ENCODE results near the gene ATP6V0C.

The ATP6V0C gene

DNA sequence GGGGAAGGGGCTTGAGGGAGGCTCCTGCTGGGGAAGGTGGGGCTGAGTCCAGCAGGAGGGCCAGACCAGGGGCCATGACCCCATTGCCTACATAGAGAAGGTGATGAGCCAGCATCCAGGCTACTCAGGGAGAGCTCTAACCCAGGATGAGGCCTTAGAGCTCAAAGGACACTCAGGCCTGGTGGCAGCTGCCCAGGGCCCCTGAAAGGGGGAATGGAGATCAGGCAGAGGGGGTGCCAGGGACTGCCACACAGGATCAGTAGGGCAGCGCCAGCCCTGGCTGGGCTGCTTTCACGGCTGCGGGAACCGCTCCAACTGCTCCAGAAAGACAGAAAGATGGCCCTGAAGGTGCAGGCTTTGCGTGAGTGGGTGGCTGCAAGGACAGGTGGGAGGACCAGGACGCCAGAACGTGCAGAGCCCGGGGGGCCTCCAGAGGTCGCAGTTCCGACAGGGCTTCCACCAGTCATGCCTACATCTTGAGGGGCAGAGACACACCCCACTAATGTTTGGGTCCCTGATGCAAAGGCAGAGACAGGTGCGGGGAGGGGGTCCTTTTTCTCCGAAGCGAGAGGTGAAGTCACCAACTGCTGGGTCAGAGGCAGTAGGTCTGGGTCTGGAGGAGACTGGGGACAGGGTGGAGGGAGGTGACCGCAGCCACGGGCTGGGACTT, 882 bp upstream of the ATP6V0C start:
- DNase-seq = peak; percentile 17

DNA sequence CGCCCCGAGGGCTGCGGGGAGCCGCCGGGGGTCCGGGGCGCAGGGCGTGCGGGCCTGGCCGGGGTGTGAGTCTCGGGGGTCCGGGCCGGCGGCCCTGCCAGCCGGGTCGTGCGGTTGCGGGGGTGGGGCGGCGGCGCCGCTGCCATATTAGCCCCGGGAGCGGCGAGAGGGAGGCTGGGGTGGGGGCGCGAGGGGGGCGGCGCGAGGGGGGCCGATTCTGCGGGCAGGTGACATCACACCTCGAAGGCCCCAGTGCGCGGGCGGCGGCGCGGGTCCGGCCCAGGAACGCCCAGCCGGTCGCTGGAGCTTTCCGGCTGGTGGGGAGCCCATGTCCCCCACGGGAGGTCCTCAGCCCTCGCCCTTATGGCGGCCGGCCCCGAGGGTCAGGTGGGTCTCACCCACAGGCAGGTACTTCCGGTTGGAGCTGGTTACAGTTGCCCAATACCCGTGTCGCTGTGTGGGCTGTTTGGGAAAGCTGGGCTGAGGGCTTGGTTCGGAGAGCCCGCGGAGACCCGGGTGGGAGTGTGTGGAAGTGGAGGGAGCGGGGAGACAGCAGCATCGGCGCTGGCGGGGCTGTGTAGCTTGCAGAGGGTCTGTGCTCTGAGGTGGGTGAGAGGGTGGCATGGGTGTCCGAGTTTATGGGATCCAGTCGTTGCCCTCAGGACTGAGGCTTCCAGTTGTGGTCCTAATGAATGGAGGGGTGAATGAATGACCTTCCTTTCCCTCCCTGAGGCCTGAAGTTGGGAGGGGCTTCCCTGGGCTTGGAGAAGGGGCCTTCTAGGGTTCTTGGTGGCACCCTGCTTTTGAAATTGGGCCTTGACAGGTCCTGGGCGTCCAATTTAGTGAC, 804 bp downstream of the ATP6V0C start:
- no peak for DNase-seq

GRCh38 chr16:2515180-2515851, 1.6 kb downstream of the ATP6V0C start:
- peak; percentile 43 for DNase-seq

GRCh38 chr16:2516391-2517240, 2.9 kb downstream of the ATP6V0C start:
- no peak for DNase-seq

- no peak for DNase-seq
Measured at GRCh38 chr16:2517954-2518605, 4.3 kb downstream of the ATP6V0C start.

GRCh38 chr16:2518823-2519710, 5.3 kb downstream of the ATP6V0C start:
- DNase-seq = no peak

DNA sequence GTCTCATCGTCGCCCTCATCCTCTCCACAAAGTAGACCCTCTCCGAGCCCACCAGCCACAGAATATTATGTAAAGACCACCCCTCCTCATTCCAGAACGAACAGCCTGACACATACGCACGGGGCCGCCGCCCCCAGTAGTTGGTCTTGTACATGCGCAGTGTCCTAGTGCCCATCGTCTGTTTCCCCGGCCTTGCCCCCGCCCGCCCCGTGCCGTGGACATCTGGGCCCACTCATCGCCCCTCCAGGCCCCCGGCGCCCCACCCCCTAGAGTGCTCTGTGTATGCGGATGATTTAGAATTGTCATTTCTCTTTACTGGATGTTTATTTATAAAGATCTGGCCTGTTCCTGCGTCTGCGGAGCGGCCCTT, 5.9 kb downstream of the ATP6V0C start:
- no peak for DNase-seq

GRCh38 chr16:2520097-2520783, 6.5 kb downstream of the ATP6V0C start, which contains the start of gene AMDHD2:
Gene AMDHD2, plus strand, starts transcription at chr16:2520371. Its CDS starts 88 bp downstream, at chr16:2520459.
- DNase-seq = peak; percentile 92

GRCh38 chr16:2520784-2521531, 7.2 kb downstream of the ATP6V0C start:
- peak; percentile 44 for DNase-seq

DNA sequence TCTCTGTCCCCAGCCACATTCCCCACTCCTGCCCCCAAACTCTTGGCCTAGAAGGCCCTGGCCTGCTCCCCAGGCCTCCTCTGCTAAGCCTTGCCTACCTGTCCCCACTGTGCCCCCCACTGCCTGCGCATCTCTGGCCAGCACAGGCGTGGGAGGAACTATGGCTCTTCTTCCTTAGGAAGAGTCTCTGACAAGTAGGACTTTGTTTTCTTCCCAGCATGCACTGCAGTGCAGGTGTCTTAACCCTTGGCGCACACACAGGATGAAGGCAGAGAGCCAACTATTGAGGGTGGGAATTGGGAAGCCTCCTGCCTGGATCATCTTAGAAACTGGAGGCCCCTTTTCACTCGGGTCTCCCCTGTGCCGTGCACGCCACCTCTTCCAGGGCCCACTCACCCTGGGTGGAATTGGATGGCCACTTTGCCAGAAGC, 10.1 kb downstream of the ATP6V0C start:
- DNase-seq = no peak

DNA sequence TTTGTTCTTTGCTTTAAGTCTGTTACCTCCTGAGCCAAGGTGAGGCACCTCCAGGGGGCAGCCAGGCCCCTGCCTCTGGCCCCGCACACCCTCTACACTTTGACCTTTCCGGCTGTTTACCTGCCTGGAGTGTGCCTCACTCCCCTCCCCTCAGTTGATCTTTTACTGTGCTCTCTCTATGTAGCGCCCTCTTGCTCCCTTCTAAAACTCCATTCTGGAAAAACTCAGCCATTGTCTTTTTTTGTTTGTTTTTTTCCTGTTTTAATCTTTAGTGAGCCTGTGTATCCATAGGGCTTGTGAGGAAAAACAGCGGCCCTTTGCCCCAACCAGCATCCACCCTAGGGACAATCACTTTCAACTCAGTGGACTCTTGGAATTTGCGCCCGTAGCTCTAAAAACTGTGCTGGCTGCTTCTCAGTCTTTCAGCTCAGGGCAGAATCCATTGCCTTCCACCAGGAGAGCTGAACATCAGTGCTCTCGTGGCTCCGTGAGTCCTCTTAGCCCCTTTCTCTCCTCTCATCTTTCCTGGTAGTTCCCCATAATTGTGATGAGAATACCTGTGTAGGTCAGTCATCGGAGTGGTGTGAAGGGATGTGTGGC, 10.7 kb downstream of the ATP6V0C start:
- DNase-seq = no peak

DNA sequence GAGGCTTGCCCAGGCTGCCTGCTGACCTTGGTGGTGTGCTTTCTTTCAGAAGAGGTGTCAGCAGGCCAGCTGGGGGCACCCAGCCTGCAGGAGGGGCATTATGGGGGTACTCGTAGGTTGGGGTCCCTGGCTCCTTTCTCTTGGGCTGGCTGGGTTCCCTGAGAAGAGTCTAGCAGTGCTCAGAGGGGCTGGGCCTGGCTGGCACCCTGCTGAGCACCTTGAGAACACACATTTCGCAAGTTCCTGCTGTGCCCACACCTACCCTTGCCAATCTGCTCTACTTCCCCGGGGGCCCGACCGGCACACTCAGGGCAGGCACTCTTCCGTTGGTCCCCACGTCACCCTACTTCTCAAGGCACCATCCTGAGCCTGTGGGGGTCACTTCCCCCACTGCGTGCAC, 12.4 kb downstream of the ATP6V0C start:
- DNase-seq = no peak

GRCh38 chr16:2527071-2527783, 13.5 kb downstream of the ATP6V0C start:
- DNase-seq = no peak

GRCh38 chr16:2527784-2528100, 14.0 kb downstream of the ATP6V0C start:
- DNase-seq = no peak

- DNase-seq = no peak
Measured at GRCh38 chr16:2528161-2529060, 14.7 kb downstream of the ATP6V0C start.

GRCh38 chr16:2529061-2529931, 15.5 kb downstream of the ATP6V0C start:
- no peak for DNase-seq

All from hematopoietic multipotent progenitor cell treated with erythropoietin and hydrocortisone succinate and interleukin-3 and kit ligand, for 8 days (in vitro differentiated cells).